ENCODE measurements around the gene IQCB1. TPM values are rescaled to one million over a fixed set of nuclear protein-coding genes. Genes with fewer than 3 reads are reported as not detected.
A peak's percentile ranks its signal among the peaks of the same experiment; 100 is the strongest.

Gene IQCB1
- total RNA-seq, 1 donor from 2014 or later: 16.0 TPM

DNA sequence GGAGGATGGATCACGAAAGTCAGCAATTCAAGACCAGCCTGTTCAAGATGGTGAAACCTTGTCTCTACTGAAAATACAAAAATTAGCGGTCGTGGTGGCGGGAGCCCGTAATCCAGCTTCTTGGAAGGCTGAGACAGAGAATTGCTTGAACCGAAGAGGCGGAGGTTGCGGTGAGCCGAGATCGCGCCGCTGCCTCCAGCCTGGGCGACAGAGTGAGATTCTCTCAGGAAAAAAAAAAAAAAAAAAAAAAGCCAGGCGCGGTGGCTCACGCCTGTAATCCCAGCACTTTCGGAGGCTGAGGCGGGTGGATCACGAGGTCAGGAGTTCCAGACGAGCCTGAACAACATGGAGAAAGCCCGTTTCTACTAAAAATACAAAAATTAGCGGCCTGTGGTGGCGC is 5.1 kb upstream of the IQCB1 start:
- DNase-seq (ENCODE audit: low read depth): no peak
- Histone ChIP-seq H3K27me3 (ENCODE audit: control insufficient read depth, insufficient read depth, low read length) (no peaks in the 10 kb centered on the region), H3K36me3 (ENCODE audit: control insufficient read depth, insufficient read depth, low read length) (no peaks in the 10 kb centered on the region), H3K4me3 (ENCODE audit: low read depth, low read length) (no peak overlapping the region)
- TF ChIP-seq, protein P1, sequence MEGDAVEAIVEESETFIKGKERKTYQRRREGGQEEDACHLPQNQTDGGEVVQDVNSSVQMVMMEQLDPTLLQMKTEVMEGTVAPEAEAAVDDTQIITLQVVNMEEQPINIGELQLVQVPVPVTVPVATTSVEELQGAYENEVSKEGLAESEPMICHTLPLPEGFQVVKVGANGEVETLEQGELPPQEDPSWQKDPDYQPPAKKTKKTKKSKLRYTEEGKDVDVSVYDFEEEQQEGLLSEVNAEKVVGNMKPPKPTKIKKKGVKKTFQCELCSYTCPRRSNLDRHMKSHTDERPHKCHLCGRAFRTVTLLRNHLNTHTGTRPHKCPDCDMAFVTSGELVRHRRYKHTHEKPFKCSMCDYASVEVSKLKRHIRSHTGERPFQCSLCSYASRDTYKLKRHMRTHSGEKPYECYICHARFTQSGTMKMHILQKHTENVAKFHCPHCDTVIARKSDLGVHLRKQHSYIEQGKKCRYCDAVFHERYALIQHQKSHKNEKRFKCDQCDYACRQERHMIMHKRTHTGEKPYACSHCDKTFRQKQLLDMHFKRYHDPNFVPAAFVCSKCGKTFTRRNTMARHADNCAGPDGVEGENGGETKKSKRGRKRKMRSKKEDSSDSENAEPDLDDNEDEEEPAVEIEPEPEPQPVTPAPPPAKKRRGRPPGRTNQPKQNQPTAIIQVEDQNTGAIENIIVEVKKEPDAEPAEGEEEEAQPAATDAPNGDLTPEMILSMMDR (IDR thresholded peaks at IDR 0.05; ENCODE audit: insufficient read depth, low read length, poor library complexity, severe bottlenecking): no peak

DNA sequence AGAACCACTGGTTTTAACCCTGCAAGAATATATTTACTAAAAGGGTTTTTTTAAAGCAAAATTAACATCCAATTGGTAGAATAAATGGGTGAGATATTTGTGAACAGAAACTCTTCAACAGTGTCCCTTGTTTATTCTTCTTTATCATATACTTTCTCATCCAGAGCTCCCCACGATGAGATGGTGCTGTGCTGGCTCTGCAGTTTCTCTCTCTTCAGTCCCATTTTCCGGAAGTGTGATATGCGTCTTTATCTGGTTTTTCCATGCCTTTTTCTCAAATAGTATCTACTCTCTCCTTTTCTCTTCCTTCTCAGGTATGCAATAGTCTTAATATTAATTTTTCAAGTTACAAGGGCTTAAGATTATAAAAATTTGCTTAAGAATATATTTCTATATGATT is 1.6 kb upstream of the IQCB1 start:
- Histone ChIP-seq H3K27me3 (ENCODE audit: control insufficient read depth, insufficient read depth, low read length) (no peaks in the 10 kb centered on the region), H3K36me3 (ENCODE audit: control insufficient read depth, insufficient read depth, low read length) (no peaks in the 10 kb centered on the region), H3K4me3 (ENCODE audit: low read depth, low read length) (no peak overlapping the region)
- TF ChIP-seq, protein P1 (IDR thresholded peaks at IDR 0.05; ENCODE audit: insufficient read depth, low read length, poor library complexity, severe bottlenecking): no peak
- DNase-seq (ENCODE audit: low read depth): no peak

DNA sequence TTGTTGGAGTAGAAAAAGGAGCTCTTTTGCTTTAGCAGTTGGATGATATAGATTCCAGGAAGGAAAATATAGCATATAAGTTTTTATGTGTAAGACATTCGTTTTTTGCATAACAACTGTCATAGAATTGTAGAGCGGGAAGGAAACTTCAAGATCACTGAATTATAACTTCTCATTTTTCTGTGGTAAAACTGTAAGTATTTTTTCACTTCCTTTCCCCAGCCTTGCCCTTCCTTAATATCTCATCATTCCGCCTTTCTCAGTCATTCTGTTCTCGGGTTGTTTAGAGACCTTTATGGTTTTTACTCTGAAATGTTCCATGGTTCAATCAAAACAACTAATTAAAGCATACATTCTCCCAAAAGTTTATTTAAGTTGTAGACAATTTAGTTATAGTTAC is 1.2 kb upstream of the IQCB1 start:
- no peaks in the 10 kb centered on the region for H3K36me3 ChIP-seq (ENCODE audit: control insufficient read depth, insufficient read depth, low read length)
- DNase-seq (ENCODE audit: low read depth): no peak
- H3K27me3 ChIP-seq (ENCODE audit: control insufficient read depth, insufficient read depth, low read length): no peaks in the 10 kb centered on the region
- no peak overlapping the region for H3K4me3 ChIP-seq (ENCODE audit: low read depth, low read length)
- TF ChIP-seq, protein P1 (IDR thresholded peaks at IDR 0.05; ENCODE audit: insufficient read depth, low read length, poor library complexity, severe bottlenecking): no peak

DNA sequence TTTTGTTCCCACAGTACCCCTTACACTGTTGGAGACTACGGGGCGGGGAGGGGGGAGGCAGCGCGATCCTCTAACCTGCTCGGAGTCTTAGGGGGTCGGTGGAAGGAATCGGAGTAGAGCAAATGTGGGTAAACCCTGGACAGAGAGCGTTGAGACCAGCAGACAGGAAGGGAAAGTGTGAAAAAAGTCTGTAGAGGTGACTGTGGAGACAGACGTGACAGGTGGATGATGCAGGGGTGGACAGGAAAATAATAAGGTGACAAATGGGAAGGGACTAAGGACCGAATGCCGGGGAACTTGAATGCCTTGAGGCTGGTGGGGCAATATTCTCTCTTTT is 573 bp upstream of the IQCB1 start:
- TF ChIP-seq, protein P1 (IDR thresholded peaks at IDR 0.05; ENCODE audit: insufficient read depth, low read length, poor library complexity, severe bottlenecking): no peak
- no peaks in the 10 kb centered on the region for H3K27me3 ChIP-seq (ENCODE audit: control insufficient read depth, insufficient read depth, low read length)
- DNase-seq (ENCODE audit: low read depth): no peak
- H3K4me3 ChIP-seq (ENCODE audit: low read depth, low read length): peak overlapping the region; percentile 72
- no peaks in the 10 kb centered on the region for H3K36me3 ChIP-seq (ENCODE audit: control insufficient read depth, insufficient read depth, low read length)

DNA sequence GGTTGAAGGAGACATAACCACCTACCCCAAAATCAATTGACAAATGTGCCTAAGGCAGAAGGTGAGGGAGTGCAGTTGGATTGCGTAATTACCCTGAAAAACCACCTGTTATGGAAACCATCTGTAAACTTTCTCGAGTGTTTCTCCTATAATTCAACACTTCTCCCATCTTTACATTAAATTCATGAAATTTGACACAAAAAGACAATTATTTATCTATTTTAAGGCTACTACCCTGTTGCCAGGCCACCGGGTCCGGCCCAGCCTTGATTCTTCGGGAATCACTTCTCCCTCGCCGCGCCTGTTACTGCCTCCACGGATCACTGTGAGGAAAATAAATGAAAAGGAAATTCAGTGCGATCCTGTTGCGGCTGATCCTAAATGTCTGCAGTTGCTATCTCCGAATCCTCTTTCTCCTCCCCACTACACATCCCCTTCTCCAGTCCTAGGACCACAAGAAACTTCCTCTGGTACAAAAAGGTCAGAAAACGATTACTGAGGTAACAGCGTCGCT is 646 bp downstream of the IQCB1 start:
- TF ChIP-seq, protein P1 (IDR thresholded peaks at IDR 0.05; ENCODE audit: insufficient read depth, low read length, poor library complexity, severe bottlenecking): no peak
- no peaks in the 10 kb centered on the region for H3K36me3 ChIP-seq (ENCODE audit: control insufficient read depth, insufficient read depth, low read length)
- no peak for DNase-seq (ENCODE audit: low read depth)

DNA sequence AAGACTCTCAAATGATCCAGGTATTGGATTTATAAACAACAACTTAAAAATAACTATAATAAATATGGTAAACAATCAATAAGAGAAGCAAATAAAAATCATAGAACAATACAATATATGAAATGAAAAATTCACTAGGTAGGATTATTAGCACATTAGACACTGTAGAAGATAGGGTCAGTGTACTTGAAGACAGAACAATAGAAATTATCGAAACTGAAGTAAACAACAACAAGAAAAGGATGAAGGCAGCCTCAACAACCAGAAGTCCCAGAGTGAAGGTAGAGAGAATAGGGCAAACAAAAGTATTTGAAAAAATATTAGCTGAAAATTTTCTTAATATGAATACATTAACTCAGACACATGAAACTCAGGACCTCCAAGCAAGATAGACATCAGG is 11.9 kb downstream of the IQCB1 start:
- H3K27me3 ChIP-seq (ENCODE audit: control insufficient read depth, insufficient read depth, low read length): no peaks in the 10 kb centered on the region
- H3K36me3 ChIP-seq (ENCODE audit: control insufficient read depth, insufficient read depth, low read length): peaks cover 4% of the 10 kb centered on the region
- no peak for DNase-seq (ENCODE audit: low read depth)
- H3K4me3 ChIP-seq (ENCODE audit: low read depth, low read length): no peak overlapping the region
- TF ChIP-seq, protein P1 (IDR thresholded peaks at IDR 0.05; ENCODE audit: insufficient read depth, low read length, poor library complexity, severe bottlenecking): no peak

More for the DNA sequence above, 646 bp downstream of the IQCB1 start:
- peak overlapping the region; percentile 72 for H3K4me3 ChIP-seq (ENCODE audit: low read depth, low read length)
- H3K27me3 ChIP-seq (ENCODE audit: control insufficient read depth, insufficient read depth, low read length): no peaks in the 10 kb centered on the region

Measured in kidney epithelial cell (primary cell).